HepG2 (cell line): ENCODE data around the gene ALOXE3. TPM values are rescaled to one million over a fixed set of nuclear protein-coding genes. Genes with fewer than 3 reads are reported as not detected.
A peak's percentile ranks its signal among the peaks of the same experiment; 100 is the strongest.

ENCODE experiments used
- ATAC-seq: fragments of 200-7000 bp; cut with Tn5 transposase; 3 replicates; pipeline ENCODE4 v1.9.1; 2020; ENCODE audit warnings: mild to moderate bottlenecking, moderate library complexity
- BruUV-seq: library from RNA; stranded (reverse); fragments of 400-500 nt; replicated peaks from 2 replicates; lab custom pipeline; 2021; lab: Mats Ljungman, UMichigan
- CTCF ChIA-PET: fragments of 300-600 bp; formaldehyde crosslinking; extraction: SDS; loops from one replicate; lab custom pipeline; 2021; ENCODE audit warnings: low total read pairs, inconsistent platforms, low intra/inter-chr PET ratio; lab: Yijun Ruan, JAX
- POLR2A ChIA-PET: fragments of 350-600 bp; sonication (Branson Sonifier 250); formaldehyde crosslinking; loops from one replicate; lab custom pipeline; 2020; ENCODE audit warnings: antibody characterized with exemption, inconsistent platforms; lab: Yijun Ruan, JAX
- DNase-seq: peaks from one replicate; pipeline ENCODE4 v3.0.0-alpha.2; 2015; ENCODE audit warnings: low spot score
- FAIRE-seq: peaks from 3 replicates; lab custom pipeline; 2011; peaks lifted over from hg19 to GRCh38; lab: Jason Lieb, UNC
- H2AFZ ChIP-seq: one replicate; pipeline ENCODE4 v1.6.1; 2011; ENCODE audit warnings: low read length, inconsistent platforms
- H3K27ac ChIP-seq: fragments of 300-600 bp; 3 replicates; pipeline ENCODE4 v1.8.0; 2011; ENCODE audit warnings: mixed run types, mild to moderate bottlenecking, mixed read lengths, low read length, inconsistent platforms; ENCODE audit not compliant: insufficient read depth; ENCODE audit errors: extremely low read length
- H3K27me3 ChIP-seq, 2 experiments: fragments of 200-600 bp in 1 of 2; 2 replicates in 1 of 2; 3 replicates in 1 of 2; pipeline versions ENCODE4 v1.6.0 to v1.8.0; 2011; ENCODE audit warnings: low read length in 2 of 2, mild to moderate bottlenecking in 2 of 2, moderate library complexity in 2 of 2, inconsistent platforms in 1 of 2; ENCODE audit not compliant: insufficient read depth in 2 of 2, control insufficient read depth in 1 of 2
- H3K36me3 ChIP-seq, 2 experiments: fragments of 200-600 bp in 1 of 2; replicated peaks in 1 of 2; 2 replicates in 1 of 2; 3 replicates in 1 of 2; pipeline versions ENCODE4 v1.5.1 to v1.8.0; 2011; ENCODE audit warnings: low read length in 2 of 2, inconsistent platforms in 1 of 2; ENCODE audit not compliant: insufficient read depth in 2 of 2, control insufficient read depth in 1 of 2
- H3K4me1 ChIP-seq: 2 replicates; pipeline ENCODE4 v1.5.1; 2012; ENCODE audit warnings: low read length, inconsistent platforms; ENCODE audit not compliant: insufficient read depth
- H3K4me2 ChIP-seq: 2 replicates; pipeline ENCODE4 v1.6.0; 2011; ENCODE audit warnings: low read depth, low read length, inconsistent platforms
- H3K4me3 ChIP-seq, 3 experiments: fragments of 200-600 bp in 1 of 3; sonication (generic), shearing (Covaris generic) in 1 of 3; replicated peaks in 1 of 3; 2 replicates each; pipeline ENCODE4 v1.5.1; 2011 to 2016; ENCODE audit warnings: low read length in 3 of 3, inconsistent platforms in 2 of 3, low read depth in 2 of 3, mild to moderate bottlenecking in 2 of 3, control low read depth in 1 of 3, mixed read lengths in 1 of 3; ENCODE audit not compliant: insufficient read depth in 1 of 3
- H3K79me2 ChIP-seq: one replicate; pipeline ENCODE4 v1.6.1; 2011; ENCODE audit warnings: low read length, inconsistent platforms; ENCODE audit not compliant: insufficient read depth
- H3K9ac ChIP-seq: 2 replicates; pipeline ENCODE4 v1.6.0; 2011; ENCODE audit warnings: mild to moderate bottlenecking, low read depth, low read length, inconsistent platforms; ENCODE audit not compliant: insufficient read depth
- H3K9me3 ChIP-seq: 2 replicates; pipeline ENCODE4 v1.5.1; 2012; ENCODE audit warnings: mild to moderate bottlenecking, low read length
- H4K20me1 ChIP-seq: 2 replicates; pipeline ENCODE4 v1.6.0; 2011; ENCODE audit warnings: inconsistent platforms, mild to moderate bottlenecking, low read length, moderate library complexity; ENCODE audit not compliant: insufficient read depth
- AHDC1 ChIP-seq: sonication (generic); formaldehyde crosslinking; IDR thresholded peaks from 2 replicates; pipeline ENCODE4 v1.5.1; 2020; ENCODE audit warnings: mild to moderate bottlenecking, missing genetic modification reagents, borderline replicate concordance
- FOXP1 ChIP-seq, 2 experiments: fragments of 450-650 bp in 1 of 2; IDR thresholded peaks; 2 replicates each; pipeline ENCODE4 v1.6.1; 2017 to 2018; ENCODE audit warnings: antibody characterized with exemption in 1 of 2
- NFKB2 ChIP-seq: sonication (generic); formaldehyde crosslinking; IDR thresholded peaks from 2 replicates; pipeline ENCODE4 v1.4.0; 2020; ENCODE audit warnings: missing genetic modification reagents, borderline replicate concordance
- ZNF3 ChIP-seq: IDR thresholded peaks from 2 replicates; pipeline ENCODE4 v1.7.0; 2017; ENCODE audit warnings: inconsistent platforms
- ZNF710 ChIP-seq: sonication (generic); formaldehyde crosslinking; IDR thresholded peaks from 2 replicates; pipeline ENCODE4 v1.5.0; 2020; ENCODE audit warnings: mild to moderate bottlenecking, missing genetic modification reagents, borderline replicate concordance
- WGBS: methylation state at CpG from one replicate; pipeline ENCODE4 v1.1.6; 2017; ENCODE audit warnings: low lambda C conversion rate; 5-methylcytosine and 5-hydroxymethylcytosine counted together
- in situ Hi-C: cut with HindIII; loops from 2 replicates; pipeline ENCODE4 v1.10.0; 2017; ENCODE audit warnings: low pct_unique_long_range_greater_than_20kb; ENCODE audit not compliant: extremely low pct_ligation_motif_present
- intact Hi-C: fragments of 100-400 bp; cut with micrococcal nuclease; formaldehyde crosslinking; loops from one replicate; pipeline ENCODE4 v1.10.0; 2022; ENCODE audit not compliant: unreplicated experiment
- polyA plus RNA-seq, 8 experiments: library from polyadenylated mRNA; depleted of rRNA in 3 of 8; stranded (reverse) in 7 of 8; unstranded in 1 of 8; fragments of >200 nt; fragmentation: Illumina TruSeq in 4 of 8; extraction: Trizol in 4 of 8; gene quantifications; 2 replicates each; pipeline versions ENCODE4 v1.2.1 to v1.2.3, GENCODE V29; 2011 to 2016; ENCODE audit warnings: low read depth in 4 of 8, missing spikeins in 1 of 8, mixed read lengths in 1 of 8; ENCODE audit not compliant: insufficient read depth in 1 of 8
- total RNA-seq, 5 experiments: library from RNA; depleted of rRNA; stranded (reverse); fragments of >200 nt; fragmentation: Illumina TruSeq; extraction: Trizol; gene quantifications; 2 replicates each; pipeline ENCODE4 v1.2.3, GENCODE V29; 2016; ENCODE audit warnings: low read depth in 1 of 5

ALOXE3 gene
- total and polyA plus RNA-seq, 2 of the 13 experiments (the other 11 are each of a cell fraction or from before 2014, with no cell fraction given) = 0.07 TPM; not detected in 1

GRCh38 chr17:8055851-8056231 is 62.5 kb downstream of the ALOXE3 start:
- intact Hi-C loops = loop anchor here (2.0 kb wide), 2 partner anchors 39 to 143 kb away; no protein-coding TSS in a partner anchor
- peaks cover 3 to 45% of the 10 kb centered on the region in 2 experiments; a peak in 4 of 5 replicates for H3K27me3 ChIP-seq
- in situ Hi-C loops = no loop called here
- H3K79me2 ChIP-seq = no peaks in the 10 kb centered on the region
- no TSS peak for BruUV-seq
- DNase-seq = no peak
- H3K36me3 ChIP-seq = no peaks in the 10 kb centered on the region
- ChIA-PET POLR2A (interaction anchor here (1.0 to 2.2 kb wide), 9 partner anchors 8 to 726 kb away, joined by 3 to 9 read pairs (median 6); partner anchors contain the start of genes CNTROB, NEURL4, RNF227 and TRAPPC1), CTCF (interaction anchor here (1.2 to 2.9 kb wide), 3 partner anchors 15 to 143 kb away, joined by 3 to 15 read pairs (median 13); no protein-coding TSS in a partner anchor)
- H3K4me1 ChIP-seq = peaks cover 56% of the 10 kb centered on the region
- peak overlapping the region; percentile 92 for H3K27ac ChIP-seq
- H3K9me3 ChIP-seq = no peaks in the 10 kb centered on the region
- no peak for FAIRE-seq
- TF ChIP-seq ZNF3 (CRISPR knock-in tag) (no peak), FOXP1 (IDR thresholded peaks at IDR 0.05) (no peak), FOXP1 (CRISPR knock-in tag; IDR thresholded peaks at IDR 0.05) (no peak), AHDC1 (no peak), NFKB2 (no peak), ZNF710 (CRISPR knock-in tag) (no peak)
- peaks cover 26% of the 10 kb centered on the region for H4K20me1 ChIP-seq
- H3K4me2 ChIP-seq = peak overlapping the region; percentile 81
- ATAC-seq = peak; percentile 21; the same call in 2 of the 3 replicates
- H3K9ac ChIP-seq = peak overlapping the region; percentile 35; the same call in 1 of the 2 replicates
- H2AFZ ChIP-seq = no peak overlapping the region
- peak overlapping the region in 1 of 3 experiments; percentile 45; a peak in 1 of 6 replicates for H3K4me3 ChIP-seq
- WGBS = 54% methylated on average over 3 of the region's 3 CpGs
